A549 treated with Mapracorat at 1 μM for 4 hours (cell line): ENCODE measurements around the gene PRKN. TPM values are rescaled to one million over a fixed set of nuclear protein-coding genes. Genes with fewer than 3 reads are reported as not detected.

Experiments used
- total RNA-seq: library from RNA; stranded (reverse); fragments of 200-300 nt; extraction: Qiagen RNA extraction; gene quantifications from 5 replicates; pipeline ENCODE4 v1.2.3, GENCODE V29; 2022

PRKN gene
- total RNA-seq: 0.07 TPM in 2 of 5 replicates, not detected in the others

DNA sequence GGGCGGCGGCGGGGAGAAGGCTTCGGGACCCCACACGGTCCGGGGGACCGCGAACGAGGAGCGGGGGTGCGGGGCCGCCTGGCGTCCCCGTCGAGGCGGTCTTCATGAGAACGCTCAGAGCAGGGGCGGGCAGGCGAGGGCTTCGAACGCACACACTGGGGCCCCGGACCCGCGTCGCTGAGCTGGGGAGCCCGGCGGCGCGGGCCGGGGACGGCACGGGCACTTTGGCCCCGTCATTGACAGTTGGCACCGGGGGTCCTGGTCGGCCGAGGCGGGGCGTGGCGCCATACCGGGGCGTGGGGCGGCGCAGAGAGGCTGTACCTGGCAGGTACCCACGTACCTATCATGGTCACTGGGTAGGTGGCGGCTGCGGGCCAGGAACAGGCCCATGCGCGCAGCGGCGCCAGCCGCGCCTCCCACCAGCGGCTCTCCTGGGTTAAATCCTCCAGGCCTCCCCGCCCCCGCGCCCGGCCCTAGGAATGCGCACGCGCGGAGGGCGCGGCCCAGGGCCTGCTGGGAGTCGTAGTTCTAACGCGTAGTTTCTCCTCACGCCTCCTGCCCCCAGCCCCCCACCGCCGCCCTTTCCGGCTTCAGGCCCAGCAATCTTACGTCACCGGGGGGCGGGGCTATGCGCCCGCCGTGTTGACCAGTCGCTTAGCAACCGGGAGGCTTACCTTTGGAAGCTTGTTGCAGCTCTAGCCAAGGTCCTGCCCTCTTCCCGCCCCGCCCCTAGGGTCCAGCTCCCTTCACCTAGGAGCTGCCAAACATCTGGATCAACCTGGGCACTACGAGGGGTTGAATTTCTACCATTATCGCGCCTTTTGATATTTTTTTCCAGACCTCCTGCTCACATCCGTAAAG is at the start of gene PRKN, which contains the start of gene PACRG:
Gene PRKN (minus strand): TSS at position 445 of the 861 bp plus-strand sequence.
Gene PACRG (plus strand): TSS at position 653 of the 861 bp plus-strand sequence.

Other genes starting within 250 kb of the PRKN start
- 0.13 TPM in 1 of 5 replicates, not detected in the others for gene PACRG, start 208 bp upstream of the PRKN start, total RNA-seq